Large intestine (tissue), 3 donors: ENCODE measurements around the gene LFNG. TPM values are rescaled to one million over a fixed set of nuclear protein-coding genes. Genes with fewer than 3 reads are reported as not detected.
A peak's percentile ranks its signal among the peaks of the same experiment; 100 is the strongest.

Experiments used
- DNase-seq, 2 donors: peaks; one replicate each; pipeline versions ENCODE4 v3.0.0 to v3.0.0-alpha.2; 2013
- H3K27ac ChIP-seq: one replicate; pipeline ENCODE4 v1.5.1; 2013; ENCODE audit warnings: low read length
- H3K27me3 ChIP-seq: 2 replicates; pipeline ENCODE4 v1.6.1; 2013; ENCODE audit warnings: low read length; ENCODE audit not compliant: control insufficient read depth, insufficient read depth
- H3K36me3 ChIP-seq: 2 replicates; pipeline ENCODE4 v1.6.1; 2013; ENCODE audit warnings: low read length; ENCODE audit not compliant: control insufficient read depth, insufficient read depth
- H3K4me1 ChIP-seq: one replicate; pipeline ENCODE4 v1.6.1; 2013; ENCODE audit warnings: low read length; ENCODE audit not compliant: control insufficient read depth, insufficient read depth
- H3K4me3 ChIP-seq: one replicate; pipeline ENCODE4 v1.5.1; 2013; ENCODE audit warnings: low read length
- H3K9me3 ChIP-seq: one replicate; pipeline ENCODE4 v1.6.1; 2013; ENCODE audit warnings: mild to moderate bottlenecking, low read depth, low read length, moderate library complexity; ENCODE audit not compliant: control insufficient read depth
- WGBS: methylation state at CpG from one replicate; pipeline ENCODE4 v1.1.5; 2013; ENCODE audit warnings: low lambda C conversion rate; ENCODE audit not compliant: insufficient coverage; 5-methylcytosine and 5-hydroxymethylcytosine counted together
- polyA plus RNA-seq: library from polyadenylated mRNA; unstranded; fragments of 120-200 nt; gene quantifications from one replicate; pipeline ENCODE4 v1.2.1, GENCODE V29; 2013

Gene LFNG
- polyA plus RNA-seq, 1 donor, result 27.3 TPM

- H3K36me3 ChIP-seq, result no peaks in the 10 kb centered on the region
- H3K27me3 ChIP-seq, result peaks cover 24% of the 10 kb centered on the region
- H3K4me3 ChIP-seq, result no peak overlapping the region
- DNase-seq, result peak; percentile 70 to 74
- peaks cover 42% of the 10 kb centered on the region for H3K4me1 ChIP-seq
- H3K9me3 ChIP-seq, result no peaks in the 10 kb centered on the region
- peak overlapping the region; percentile 27 for H3K27ac ChIP-seq
- 40% methylated on average over 1 of the region's 18 CpGs for WGBS
Observed at GRCh38 chr7:2517678-2518507, 1.7 kb upstream of the LFNG start.

GRCh38 chr7:2518737-2519118 lies 846 bp upstream of the LFNG start:
- DNase-seq, result no peak

GRCh38 chr7:2520131-2520760 lies 672 bp downstream of the LFNG start:
- no CpG with 5 or more reads among the region's 37 CpGs for WGBS
- H3K4me3 ChIP-seq, result peak overlapping the region; percentile 57
- peak overlapping the region; percentile 5 for H3K27ac ChIP-seq
- peaks cover under 1% of the 10 kb centered on the region for H3K36me3 ChIP-seq
- peaks cover 2% of the 10 kb centered on the region for H3K9me3 ChIP-seq
- peaks cover 24% of the 10 kb centered on the region for H3K27me3 ChIP-seq
- DNase-seq, result peak in 1 of 2 donors; percentile 66
- H3K4me1 ChIP-seq, result peaks cover 64% of the 10 kb centered on the region

More at GRCh38 chr7:2518737-2519118, 846 bp upstream of the LFNG start:
- peak overlapping the region; percentile 23 for H3K27ac ChIP-seq
- peak overlapping the region; percentile 39 for H3K4me3 ChIP-seq
- peaks cover 24% of the 10 kb centered on the region for H3K27me3 ChIP-seq
- no peaks in the 10 kb centered on the region for H3K36me3 ChIP-seq
- H3K9me3 ChIP-seq, result no peaks in the 10 kb centered on the region
- no CpG with 5 or more reads among the region's 41 CpGs for WGBS
- peaks cover 49% of the 10 kb centered on the region for H3K4me1 ChIP-seq

GRCh38 chr7:2520761-2521290 lies 1.3 kb downstream of the LFNG start:
- Histone ChIP-seq H3K36me3 (peaks cover 6% of the 10 kb centered on the region), H3K27me3 (peaks cover 24% of the 10 kb centered on the region), H3K4me1 (peaks cover 70% of the 10 kb centered on the region), H3K9me3 (peaks cover 6% of the 10 kb centered on the region), H3K27ac (peak overlapping the region; percentile 5), H3K4me3 (peak overlapping the region; percentile 57)
- WGBS, result no CpG with 5 or more reads among the region's 12 CpGs
- DNase-seq, result peak in 1 of 2 donors; percentile 36

GRCh38 chr7:2521341-2521745 lies 1.8 kb downstream of the LFNG start:
- WGBS, result no CpG with 5 or more reads among the region's 21 CpGs
- Histone ChIP-seq H3K4me3 (peak overlapping the region; percentile 57), H3K27ac (peak overlapping the region; percentile 54), H3K27me3 (peaks cover 24% of the 10 kb centered on the region), H3K9me3 (peaks cover 6% of the 10 kb centered on the region), H3K36me3 (peaks cover 11% of the 10 kb centered on the region), H3K4me1 (peaks cover 74% of the 10 kb centered on the region)
- peak in 1 of 2 donors; percentile 38 for DNase-seq

GRCh38 chr7:2521952-2522591 lies 2.5 kb downstream of the LFNG start:
- peak in 1 of 2 donors; percentile 57 for DNase-seq
- Histone ChIP-seq H3K4me3 (peak overlapping the region; percentile 57), H3K36me3 (peaks cover 18% of the 10 kb centered on the region), H3K9me3 (peaks cover 6% of the 10 kb centered on the region), H3K27me3 (peaks cover 24% of the 10 kb centered on the region), H3K4me1 (peaks cover 77% of the 10 kb centered on the region), H3K27ac (peak overlapping the region; percentile 99)
- WGBS, result 0% methylated on average over 1 of the region's 17 CpGs

GRCh38 chr7:2522780-2523433 lies 3.3 kb downstream of the LFNG start:
- Histone ChIP-seq H3K36me3 (peaks cover 24% of the 10 kb centered on the region), H3K4me3 (peak overlapping the region; percentile 57), H3K27me3 (peaks cover 18% of the 10 kb centered on the region), H3K27ac (peak overlapping the region; percentile 99), H3K9me3 (peaks cover 6% of the 10 kb centered on the region), H3K4me1 (peaks cover 77% of the 10 kb centered on the region)
- no CpG with 5 or more reads among the region's 19 CpGs for WGBS
- peak; percentile 86 to 95 for DNase-seq

GRCh38 chr7:2523461-2523936 lies 3.9 kb downstream of the LFNG start:
- H3K9me3 ChIP-seq, result peaks cover 6% of the 10 kb centered on the region
- H3K4me1 ChIP-seq, result peaks cover 77% of the 10 kb centered on the region
- peaks cover 27% of the 10 kb centered on the region for H3K36me3 ChIP-seq
- H3K27ac ChIP-seq, result peak overlapping the region; percentile 99
- peak overlapping the region; percentile 57 for H3K4me3 ChIP-seq
- no CpG with 5 or more reads among the region's 22 CpGs for WGBS
- peaks cover 12% of the 10 kb centered on the region for H3K27me3 ChIP-seq
- peak; percentile 53 to 82 for DNase-seq

- H3K4me3 ChIP-seq, result peak overlapping the region; percentile 57
- peaks cover 6% of the 10 kb centered on the region for H3K27me3 ChIP-seq
- H3K36me3 ChIP-seq, result peaks cover 32% of the 10 kb centered on the region
- peaks cover 78% of the 10 kb centered on the region for H3K4me1 ChIP-seq
- H3K9me3 ChIP-seq, result peaks cover 6% of the 10 kb centered on the region
- peak; percentile 94 to 98 for DNase-seq
- H3K27ac ChIP-seq, result peak overlapping the region; percentile 99
- WGBS, result no CpG with 5 or more reads among the region's 51 CpGs
Observed at GRCh38 chr7:2523941-2524807, 4.6 kb downstream of the LFNG start.
